ENCODE results near the gene NBPF11.
"Not testable (repeated sequence)": the region's sequence is repeated elsewhere in the genome, so short reads cannot be mapped to it uniquely, and the experiment has no call there.

GRCh38 chr1:148068606-148069005, 83.5 kb downstream of the NBPF11 start:
- TF ChIP-seq CTCF (IDR thresholded peaks at IDR 0.05); ZFX (IDR thresholded peaks at IDR 0.05; ENCODE audit: borderline replicate concordance): not testable (repeated sequence)

Measured in 22Rv1 (cell line).